H9 (cell line): ENCODE measurements around the gene DPP6. TPM values are rescaled to one million over a fixed set of nuclear protein-coding genes. Genes with fewer than 3 reads are reported as not detected.

Source experiments
- DNase-seq: peaks from one replicate; pipeline ENCODE4 v3.0.0-alpha.2; 2017
- H2AFZ ChIP-seq: one replicate; pipeline ENCODE4 v1.6.1; 2013; ENCODE audit warnings: mild to moderate bottlenecking, low read length, control low read depth, moderate library complexity
- H2AK5ac ChIP-seq: 2 replicates; pipeline ENCODE4 v1.6.1; 2013; ENCODE audit warnings: low read length, control low read depth, mixed read lengths; ENCODE audit not compliant: insufficient read length
- H2BK120ac ChIP-seq: one replicate; pipeline ENCODE4 v1.6.1; 2013; ENCODE audit warnings: low read depth, mild to moderate bottlenecking, low read length, control low read depth, inconsistent platforms; ENCODE audit not compliant: poor library complexity, severe bottlenecking
- H2BK12ac ChIP-seq: 2 replicates; pipeline ENCODE4 v1.6.1; 2013; ENCODE audit warnings: low read length, control low read depth, mixed read lengths, low read depth; ENCODE audit not compliant: insufficient read length
- H2BK15ac ChIP-seq: 2 replicates; pipeline ENCODE4 v1.6.1; 2013; ENCODE audit warnings: low read depth, low read length, control low read depth
- H2BK20ac ChIP-seq: one replicate; pipeline ENCODE4 v1.6.1; 2013; ENCODE audit warnings: low read depth, mild to moderate bottlenecking, low read length, control low read depth, inconsistent platforms; ENCODE audit not compliant: poor library complexity, severe bottlenecking
- H2BK5ac ChIP-seq: 2 replicates; pipeline ENCODE4 v1.6.1; 2013; ENCODE audit warnings: low read length, control low read depth, mixed read lengths; ENCODE audit not compliant: insufficient read length
- H3K14ac ChIP-seq: 2 replicates; pipeline ENCODE4 v1.6.1; 2013; ENCODE audit warnings: low read length, control low read depth; ENCODE audit not compliant: insufficient read depth
- H3K18ac ChIP-seq: 2 replicates; pipeline ENCODE4 v1.6.1; 2013; ENCODE audit warnings: low read depth, mild to moderate bottlenecking, mixed read lengths, low read length, control low read depth; ENCODE audit not compliant: insufficient read length
- H3K23ac ChIP-seq: 2 replicates; pipeline ENCODE4 v1.6.1; 2013; ENCODE audit warnings: low read length, control low read depth, mixed read lengths, low read depth; ENCODE audit not compliant: insufficient read length
- H3K23me2 ChIP-seq: 2 replicates; pipeline ENCODE4 v1.6.1; 2013; ENCODE audit warnings: low read depth, mild to moderate bottlenecking, mixed read lengths, low read length, control low read depth; ENCODE audit not compliant: insufficient read length, poor library complexity, severe bottlenecking
- H3K27ac ChIP-seq: 2 replicates; pipeline ENCODE4 v1.5.1; 2013; ENCODE audit warnings: low read length, control low read depth, mixed read lengths, low read depth; ENCODE audit not compliant: insufficient read length
- H3K27me3 ChIP-seq: 2 replicates; pipeline ENCODE4 v1.6.1; 2013; ENCODE audit warnings: low read length, control low read depth, inconsistent platforms; ENCODE audit not compliant: insufficient read depth
- H3K4ac ChIP-seq: 2 replicates; pipeline ENCODE4 v1.6.1; 2013; ENCODE audit warnings: low read depth, mild to moderate bottlenecking, control low read depth, inconsistent platforms, low read length, moderate library complexity
- H3K4me1 ChIP-seq: 2 replicates; pipeline ENCODE4 v1.6.1; 2013; ENCODE audit warnings: low read length, control low read depth, inconsistent platforms; ENCODE audit not compliant: insufficient read depth
- H3K4me2 ChIP-seq: 2 replicates; pipeline ENCODE4 v1.6.1; 2013; ENCODE audit warnings: low read length, control low read depth, mixed read lengths; ENCODE audit not compliant: insufficient read length, insufficient read depth
- H3K56ac ChIP-seq: 2 replicates; pipeline ENCODE4 v1.6.1; 2013; ENCODE audit warnings: low read depth, mild to moderate bottlenecking, mixed read lengths, low read length, control low read depth; ENCODE audit not compliant: insufficient read length
- H3K79me1 ChIP-seq: 2 replicates; pipeline ENCODE4 v1.6.1; 2013; ENCODE audit warnings: low read depth, mild to moderate bottlenecking, moderate library complexity, low read length, control low read depth, inconsistent platforms; ENCODE audit not compliant: insufficient read depth, poor library complexity, severe bottlenecking
- H3K79me2 ChIP-seq: 2 replicates; pipeline ENCODE4 v1.6.1; 2013; ENCODE audit warnings: low read length, control low read depth, inconsistent platforms; ENCODE audit not compliant: insufficient read depth
- H3K9ac ChIP-seq: 2 replicates; pipeline ENCODE4 v1.6.1; 2013; ENCODE audit warnings: low read length, control low read depth, mixed read lengths; ENCODE audit not compliant: insufficient read length; ENCODE audit errors: extremely low read depth
- H3K9me3 ChIP-seq: one replicate; pipeline ENCODE4 v1.6.1; 2013; ENCODE audit warnings: low read depth, low read length, inconsistent platforms; ENCODE audit not compliant: control insufficient read depth
- H3T11ph ChIP-seq: one replicate; pipeline ENCODE4 v1.6.1; 2013; ENCODE audit warnings: mild to moderate bottlenecking, low read length, control low read depth, inconsistent platforms
- H4K20me1 ChIP-seq: one replicate; pipeline ENCODE4 v1.6.1; 2013; ENCODE audit not compliant: control insufficient read depth, insufficient read length, insufficient read depth
- H4K5ac ChIP-seq: 2 replicates; pipeline ENCODE4 v1.6.1; 2013; ENCODE audit warnings: low read depth, mild to moderate bottlenecking, mixed read lengths, low read length, control low read depth; ENCODE audit not compliant: insufficient read length
- H4K8ac ChIP-seq: replicated peaks from 2 replicates; pipeline ENCODE4 v1.6.1; 2013; ENCODE audit warnings: low read length, control low read depth, mixed read lengths, low read depth; ENCODE audit not compliant: insufficient read length
- H4K91ac ChIP-seq: 2 replicates; pipeline ENCODE4 v1.6.1; 2013; ENCODE audit warnings: low read depth, mild to moderate bottlenecking, moderate library complexity, mixed read lengths, low read length, control low read depth; ENCODE audit not compliant: insufficient read length
- H3K27ac Mint-ChIP-seq, 3 experiments: 2 replicates in 2 of 3; 3 replicates in 1 of 3; pipeline ENCODE4 v1.8.0; 2020 to 2021; ENCODE audit warnings: mixed read lengths in 3 of 3, mild to moderate bottlenecking in 1 of 3, moderate library complexity in 1 of 3
- H3K27me3 Mint-ChIP-seq: 2 replicates; pipeline ENCODE4 v1.8.0; 2021; ENCODE audit warnings: low read depth, mild to moderate bottlenecking, moderate library complexity, mixed read lengths
- H3K36me3 Mint-ChIP-seq, 3 experiments: 2 replicates in 2 of 3; 3 replicates in 1 of 3; pipeline ENCODE4 v1.8.0; 2020 to 2021; ENCODE audit warnings: low read depth in 3 of 3, mixed read lengths in 3 of 3; ENCODE audit not compliant: insufficient read depth in 1 of 3
- H3K4me1 Mint-ChIP-seq, 2 experiments: 2 replicates each; pipeline ENCODE4 v1.8.0; 2020; ENCODE audit warnings: mixed read lengths in 2 of 2
- H3K4me3 Mint-ChIP-seq, 2 experiments: 2 replicates in 1 of 2; 3 replicates in 1 of 2; pipeline ENCODE4 v1.8.0; 2020 to 2021; ENCODE audit warnings: mild to moderate bottlenecking in 2 of 2, mixed read lengths in 2 of 2, moderate library complexity in 1 of 2
- H3K9me3 Mint-ChIP-seq, 2 experiments: 2 replicates in 1 of 2; 3 replicates in 1 of 2; pipeline ENCODE4 v1.8.0; 2020; ENCODE audit warnings: mild to moderate bottlenecking in 2 of 2, mixed read lengths in 2 of 2, moderate library complexity in 1 of 2
- WGBS: extraction: QIAGEN DNeasy Blood & Tissue Kit; methylation state at CpG from one replicate; pipeline ENCODE4 v1.1.7; 2013; ENCODE audit warnings: missing lambda C conversion rate, low lambda C conversion rate, mixed read lengths; ENCODE audit not compliant: insufficient read length; ENCODE audit errors: extremely low coverage; 5-methylcytosine and 5-hydroxymethylcytosine counted together
- total RNA-seq: library from RNA; stranded (reverse); gene quantifications from 2 replicates; pipeline ENCODE4 v1.2.1, GENCODE V29; 2021
- TF ChIP-seq, protein P1 (sequence below): fragments of 200-600 bp; sonication (generic); conservative IDR thresholded peaks from 3 replicates; pipeline ENCODE4 v1.8.0; 2021; ENCODE audit warnings: antibody characterized with exemption, mild to moderate bottlenecking

Gene DPP6
- total RNA-seq, 1 experiment from 2014 or later: 4.5 TPM

DNA sequence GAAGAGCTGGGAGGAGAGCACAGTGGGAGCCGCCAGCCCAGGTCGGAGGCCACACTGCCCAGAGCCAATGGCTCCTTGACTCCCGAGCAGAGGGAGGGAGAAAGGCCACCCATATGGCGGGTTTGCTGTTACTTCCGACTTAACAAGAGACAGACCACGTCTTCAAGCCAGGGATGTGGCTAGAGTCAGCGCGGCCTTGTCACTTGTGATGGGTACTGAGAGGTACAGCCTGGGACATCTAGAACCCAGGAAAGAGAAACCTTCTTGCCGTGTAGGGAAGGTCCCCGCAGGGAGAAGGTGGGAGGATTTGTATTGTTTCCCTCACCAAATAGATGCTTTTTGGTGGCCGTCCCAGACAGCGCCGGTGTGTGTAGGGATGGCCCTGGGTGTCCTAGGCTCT is 823.1 kb downstream of the DPP6 start:
- WGBS: no CpG with 5 or more reads among the region's 13 CpGs
- no peak overlapping the region for H3K4me2 ChIP-seq
- no peak overlapping the region for H3K56ac ChIP-seq
- Mint-ChIP-seq H3K9me3 (no peaks in the 10 kb centered on the region; a peak in 3 of 5 replicates), H3K27ac (peak overlapping the region in 1 of 3 experiments; percentile 95; a peak in 1 of 7 replicates), H3K36me3 (no peaks in the 10 kb centered on the region; a peak in 1 of 7 replicates), H3K27me3 (no peaks in the 10 kb centered on the region), H3K4me3 (no peak overlapping the region), H3K4me1 (peaks cover 17 to 25% of the 10 kb centered on the region in 2 experiments)
- no peaks in the 10 kb centered on the region for H3K79me2 ChIP-seq
- H4K5ac ChIP-seq: no peak overlapping the region
- H2BK120ac ChIP-seq: no peak overlapping the region
- no peak overlapping the region for H3K14ac ChIP-seq
- no peak overlapping the region for H3K4ac ChIP-seq
- H3T11ph ChIP-seq: no peak overlapping the region
- H3K4me1 ChIP-seq: no peaks in the 10 kb centered on the region; the same call in 1 of the 2 replicates
- DNase-seq: no peak
- H4K8ac ChIP-seq: no peak overlapping the region
- H2AK5ac ChIP-seq: no peak overlapping the region
- no peaks in the 10 kb centered on the region for H3K79me1 ChIP-seq
- H3K23me2 ChIP-seq: no peaks in the 10 kb centered on the region
- no peak overlapping the region for H2BK12ac ChIP-seq
- no peak overlapping the region for H4K91ac ChIP-seq
- TF ChIP-seq, protein P1, sequence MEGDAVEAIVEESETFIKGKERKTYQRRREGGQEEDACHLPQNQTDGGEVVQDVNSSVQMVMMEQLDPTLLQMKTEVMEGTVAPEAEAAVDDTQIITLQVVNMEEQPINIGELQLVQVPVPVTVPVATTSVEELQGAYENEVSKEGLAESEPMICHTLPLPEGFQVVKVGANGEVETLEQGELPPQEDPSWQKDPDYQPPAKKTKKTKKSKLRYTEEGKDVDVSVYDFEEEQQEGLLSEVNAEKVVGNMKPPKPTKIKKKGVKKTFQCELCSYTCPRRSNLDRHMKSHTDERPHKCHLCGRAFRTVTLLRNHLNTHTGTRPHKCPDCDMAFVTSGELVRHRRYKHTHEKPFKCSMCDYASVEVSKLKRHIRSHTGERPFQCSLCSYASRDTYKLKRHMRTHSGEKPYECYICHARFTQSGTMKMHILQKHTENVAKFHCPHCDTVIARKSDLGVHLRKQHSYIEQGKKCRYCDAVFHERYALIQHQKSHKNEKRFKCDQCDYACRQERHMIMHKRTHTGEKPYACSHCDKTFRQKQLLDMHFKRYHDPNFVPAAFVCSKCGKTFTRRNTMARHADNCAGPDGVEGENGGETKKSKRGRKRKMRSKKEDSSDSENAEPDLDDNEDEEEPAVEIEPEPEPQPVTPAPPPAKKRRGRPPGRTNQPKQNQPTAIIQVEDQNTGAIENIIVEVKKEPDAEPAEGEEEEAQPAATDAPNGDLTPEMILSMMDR: no peak
- no peak overlapping the region for H3K9ac ChIP-seq
- H4K20me1 ChIP-seq: no peaks in the 10 kb centered on the region
- no peaks in the 10 kb centered on the region for H3K27me3 ChIP-seq
- H3K27ac ChIP-seq: no peak overlapping the region
- no peak overlapping the region for H3K18ac ChIP-seq
- no peak overlapping the region for H2BK5ac ChIP-seq
- H3K9me3 ChIP-seq: no peaks in the 10 kb centered on the region
- H2BK20ac ChIP-seq: no peak overlapping the region
- H2AFZ ChIP-seq: no peak overlapping the region
- no peak overlapping the region for H3K23ac ChIP-seq
- no peak overlapping the region for H2BK15ac ChIP-seq
